Body of pancreas (tissue), 4 donors: ENCODE data around the gene PLXNB2.

Experiments
- POLR2A ChIP-seq, 3 donors: fragments of 450-650 bp; IDR thresholded peaks; one replicate each; pipeline ENCODE4 v1.6.1; 2016; ENCODE audit warnings: antibody characterized with exemption in 3 of 3, mild to moderate bottlenecking in 2 of 3
- TF ChIP-seq, protein P1 (sequence below), 7 experiments: fragments of 450-650 bp in 4 of 7; fragments of 200-600 bp in 3 of 7; sonication (generic) in 3 of 7; IDR thresholded peaks; one replicate each; pipeline ENCODE4 v1.5.1; 2016 to 2019; ENCODE audit warnings: antibody characterized with exemption in 7 of 7

DNA sequence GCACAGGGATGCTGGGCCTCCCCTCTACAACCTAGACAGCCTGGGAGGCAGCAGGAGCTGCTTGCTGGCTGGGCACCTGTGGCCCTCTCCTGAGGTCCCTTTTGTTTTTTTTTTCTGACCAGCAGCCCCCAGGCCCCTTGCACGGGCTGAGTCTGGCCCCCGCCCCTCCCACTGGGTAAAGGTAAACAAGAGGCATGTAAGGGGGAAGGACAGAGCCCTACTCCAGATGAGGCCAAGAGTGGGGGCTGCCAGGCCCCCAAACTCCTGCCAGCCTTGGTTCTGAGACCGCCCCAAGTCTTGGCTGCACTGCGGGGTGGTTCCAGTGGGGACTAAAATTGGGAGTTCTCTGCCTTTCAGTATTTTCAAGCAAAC lies 9.2 kb downstream of the PLXNB2 start:
- TF ChIP-seq, protein P1, sequence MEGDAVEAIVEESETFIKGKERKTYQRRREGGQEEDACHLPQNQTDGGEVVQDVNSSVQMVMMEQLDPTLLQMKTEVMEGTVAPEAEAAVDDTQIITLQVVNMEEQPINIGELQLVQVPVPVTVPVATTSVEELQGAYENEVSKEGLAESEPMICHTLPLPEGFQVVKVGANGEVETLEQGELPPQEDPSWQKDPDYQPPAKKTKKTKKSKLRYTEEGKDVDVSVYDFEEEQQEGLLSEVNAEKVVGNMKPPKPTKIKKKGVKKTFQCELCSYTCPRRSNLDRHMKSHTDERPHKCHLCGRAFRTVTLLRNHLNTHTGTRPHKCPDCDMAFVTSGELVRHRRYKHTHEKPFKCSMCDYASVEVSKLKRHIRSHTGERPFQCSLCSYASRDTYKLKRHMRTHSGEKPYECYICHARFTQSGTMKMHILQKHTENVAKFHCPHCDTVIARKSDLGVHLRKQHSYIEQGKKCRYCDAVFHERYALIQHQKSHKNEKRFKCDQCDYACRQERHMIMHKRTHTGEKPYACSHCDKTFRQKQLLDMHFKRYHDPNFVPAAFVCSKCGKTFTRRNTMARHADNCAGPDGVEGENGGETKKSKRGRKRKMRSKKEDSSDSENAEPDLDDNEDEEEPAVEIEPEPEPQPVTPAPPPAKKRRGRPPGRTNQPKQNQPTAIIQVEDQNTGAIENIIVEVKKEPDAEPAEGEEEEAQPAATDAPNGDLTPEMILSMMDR (IDR thresholded peaks at IDR 0.05), result no peak
- TF ChIP-seq POLR2A (IDR thresholded peaks at IDR 0.05), result no peak
